ENCODE results near the gene ZSCAN23.
"Not testable (repeated sequence)": the region's sequence is repeated elsewhere in the genome, so short reads cannot be mapped to it uniquely, and the experiment has no call there.

Gene ZSCAN23

DNA sequence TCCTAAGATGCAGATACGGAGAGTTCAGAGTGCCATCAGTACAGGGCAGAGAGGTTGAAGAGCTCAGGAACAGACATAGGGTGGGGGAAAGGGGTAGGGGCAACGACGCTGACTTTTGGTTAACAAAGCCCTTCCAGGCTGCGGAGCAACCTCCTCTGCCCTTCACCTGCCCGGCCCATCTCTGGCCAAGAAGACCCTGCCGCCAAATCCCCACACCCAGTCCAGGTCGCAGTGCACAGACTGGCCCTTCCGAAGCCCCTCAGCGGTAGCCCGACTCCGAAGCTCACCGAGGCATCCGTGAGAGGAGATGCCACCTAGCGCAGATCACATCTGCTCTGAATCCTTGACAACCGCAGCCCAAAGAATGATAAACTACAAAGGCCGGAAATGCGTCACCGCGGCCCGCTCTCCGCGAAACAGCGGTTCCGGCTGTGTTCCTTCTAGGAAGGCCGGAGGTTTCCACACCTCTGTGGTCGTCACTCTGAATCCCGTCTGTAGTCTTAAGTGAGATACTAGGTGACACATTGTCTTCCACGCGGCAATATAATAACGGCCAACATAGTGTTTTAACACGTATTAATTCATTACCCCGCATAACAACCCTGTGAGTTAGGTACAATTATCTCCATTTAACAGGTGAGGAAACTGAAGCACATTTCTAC is at the start of gene ZSCAN23:
ZSCAN23 (minus strand) TSS at position 380 of the 662 bp plus-strand sequence. CDS start 7,225 bp downstream, outside the sequence.
- DNase-seq = peak; percentile 78

GRCh38 chr6:28491984-28492317 is 48.7 kb upstream of the ZSCAN23 start:
- no peak for DNase-seq

GRCh38 chr6:28490205-28490890 is 47.1 kb upstream of the ZSCAN23 start:
- no peak for DNase-seq

DNA sequence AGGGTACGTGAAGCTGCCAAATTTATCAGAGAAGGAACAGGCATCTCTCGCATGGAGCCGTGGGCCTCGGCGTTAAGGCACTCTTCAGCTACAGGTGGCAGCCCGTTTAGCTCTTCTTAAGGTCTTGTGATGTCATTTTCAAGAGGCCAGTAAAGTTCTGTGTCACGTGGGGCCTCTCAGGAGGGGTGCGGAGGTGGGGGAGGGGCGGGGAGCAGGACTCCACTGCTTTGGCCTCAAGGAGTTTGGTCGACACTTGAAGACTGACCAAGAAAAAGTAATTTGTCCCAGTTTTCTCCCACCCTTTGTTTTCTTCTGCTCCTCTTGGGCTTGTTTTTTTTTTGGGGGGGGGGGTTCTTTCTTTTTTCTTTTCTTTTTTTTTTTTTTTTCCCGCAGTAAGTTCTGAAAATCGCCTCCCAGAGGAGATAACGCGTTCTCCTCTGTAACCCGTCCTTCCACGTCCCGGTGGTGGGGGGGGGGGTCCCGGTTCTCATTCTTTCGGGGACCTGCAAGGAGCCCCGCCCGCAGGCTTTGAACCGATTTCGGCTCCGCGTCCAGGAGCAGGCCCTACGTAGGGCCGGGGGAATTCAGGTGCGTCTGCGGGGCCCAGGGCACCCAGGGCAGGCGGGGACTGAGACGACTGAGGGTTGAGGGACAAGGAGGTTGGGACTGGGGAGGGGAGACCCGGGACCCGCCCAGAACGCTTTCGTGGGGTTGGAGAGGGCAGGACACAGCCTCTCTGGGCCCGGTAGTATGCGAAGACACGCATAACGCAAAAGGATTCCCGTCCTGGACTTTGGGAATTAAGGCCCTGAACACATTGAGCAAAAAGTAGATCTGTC is 46.3 kb upstream of the ZSCAN23 start:
- no peak for DNase-seq

DNA sequence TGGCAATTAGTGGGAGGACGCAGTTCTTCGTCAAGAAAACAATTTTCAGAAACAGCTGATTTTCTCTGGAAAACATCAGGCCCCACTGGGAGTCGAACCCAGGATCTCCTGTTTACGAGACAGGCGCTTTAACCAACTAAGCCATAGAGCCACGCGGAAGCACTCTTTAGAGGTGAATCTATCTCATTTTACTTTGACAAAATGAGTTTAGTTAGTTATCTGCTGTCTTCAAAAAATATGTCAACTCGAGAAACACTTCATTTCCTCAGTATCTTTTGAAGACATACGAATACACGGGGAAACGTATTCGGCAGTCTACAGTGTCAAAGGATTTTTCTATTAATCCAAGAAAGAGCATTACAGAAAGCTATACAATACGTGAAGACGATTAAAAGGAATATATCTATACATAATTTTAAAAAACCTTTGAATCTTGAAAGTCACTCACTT is 45.6 kb upstream of the ZSCAN23 start:
- peak; percentile 7 for DNase-seq

DNA sequence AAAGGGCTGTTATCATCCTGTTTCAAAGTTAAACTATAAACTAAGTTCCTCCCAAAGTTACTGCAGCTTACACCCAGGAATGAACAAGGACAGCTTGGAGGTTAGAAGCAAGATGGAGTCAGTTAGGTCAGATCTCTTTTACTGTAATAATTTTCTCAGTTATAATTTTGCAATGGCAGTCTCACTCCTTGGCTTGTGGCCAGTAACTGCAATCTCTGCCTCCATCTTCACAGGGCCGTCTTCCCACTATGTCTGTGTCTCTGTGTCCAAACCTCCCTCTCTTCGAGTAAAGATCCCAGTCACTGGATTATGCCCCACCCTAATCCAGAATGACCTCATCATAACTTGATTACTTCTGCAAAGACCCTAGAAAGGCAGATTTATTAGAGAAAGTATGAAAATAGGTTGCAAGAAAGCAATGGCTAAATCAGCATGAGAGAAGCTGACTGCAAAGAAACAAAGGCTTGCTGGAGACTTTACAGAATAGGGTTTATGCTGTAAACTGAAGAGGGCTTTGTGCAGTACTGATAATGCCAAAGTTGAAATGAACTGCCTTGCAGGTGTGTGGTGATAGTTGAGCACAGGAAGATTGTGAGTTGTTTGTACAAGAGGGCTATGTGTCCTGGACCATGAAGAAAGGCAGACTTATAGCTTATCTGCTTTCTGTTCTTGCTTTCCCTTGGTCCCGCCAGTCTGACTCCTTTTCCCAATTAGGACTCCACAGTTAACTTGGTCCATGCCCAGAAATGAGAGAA is 43.9 kb upstream of the ZSCAN23 start:
- DNase-seq = no peak

DNA sequence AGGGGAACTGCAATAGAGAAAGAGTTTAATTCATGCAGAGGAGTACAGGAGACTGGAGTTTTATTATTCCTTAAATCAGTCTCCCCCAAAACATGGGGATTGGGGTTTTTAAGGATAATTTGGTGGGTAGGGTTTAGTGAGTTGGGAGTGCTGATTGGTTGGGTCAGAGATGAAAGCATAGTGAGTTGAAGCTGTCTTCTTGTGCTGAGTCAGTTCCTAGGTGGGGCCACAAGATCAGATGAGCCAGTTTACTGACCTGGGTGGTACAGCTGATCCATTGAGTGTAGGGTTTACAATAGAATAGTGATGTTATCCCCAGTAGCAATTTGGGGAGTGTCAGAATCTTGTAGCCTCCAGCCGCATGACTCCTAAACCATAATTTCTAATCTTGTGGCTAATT is 43.2 kb upstream of the ZSCAN23 start:
- no peak for DNase-seq

DNA sequence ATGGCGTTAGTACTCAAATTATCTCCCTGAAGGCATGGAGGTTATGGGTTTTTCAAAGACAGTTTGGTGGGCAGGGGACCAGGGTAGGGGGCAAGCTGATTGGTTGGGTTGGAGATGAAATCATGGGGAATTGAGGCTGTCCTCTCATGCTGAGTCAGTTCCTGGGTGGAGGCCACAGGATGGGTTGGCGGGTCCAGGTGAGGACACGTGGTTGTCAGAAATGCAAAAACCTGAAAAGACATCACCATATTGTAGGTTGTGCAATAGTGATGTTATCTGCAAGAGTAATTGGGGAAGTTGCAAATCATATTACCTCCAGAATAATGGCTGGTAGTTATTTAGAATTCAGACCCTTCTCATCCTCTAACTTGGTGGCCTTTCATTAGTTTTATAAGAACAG is 42.2 kb upstream of the ZSCAN23 start:
- DNase-seq = no peak

GRCh38 chr6:28480253-28480932 is 37.1 kb upstream of the ZSCAN23 start:
- DNase-seq = no peak

GRCh38 chr6:28478518-28478917 is 35.2 kb upstream of the ZSCAN23 start:
- DNase-seq = no peak

GRCh38 chr6:28474441-28475219 is 31.3 kb upstream of the ZSCAN23 start:
- no peak for DNase-seq

DNA sequence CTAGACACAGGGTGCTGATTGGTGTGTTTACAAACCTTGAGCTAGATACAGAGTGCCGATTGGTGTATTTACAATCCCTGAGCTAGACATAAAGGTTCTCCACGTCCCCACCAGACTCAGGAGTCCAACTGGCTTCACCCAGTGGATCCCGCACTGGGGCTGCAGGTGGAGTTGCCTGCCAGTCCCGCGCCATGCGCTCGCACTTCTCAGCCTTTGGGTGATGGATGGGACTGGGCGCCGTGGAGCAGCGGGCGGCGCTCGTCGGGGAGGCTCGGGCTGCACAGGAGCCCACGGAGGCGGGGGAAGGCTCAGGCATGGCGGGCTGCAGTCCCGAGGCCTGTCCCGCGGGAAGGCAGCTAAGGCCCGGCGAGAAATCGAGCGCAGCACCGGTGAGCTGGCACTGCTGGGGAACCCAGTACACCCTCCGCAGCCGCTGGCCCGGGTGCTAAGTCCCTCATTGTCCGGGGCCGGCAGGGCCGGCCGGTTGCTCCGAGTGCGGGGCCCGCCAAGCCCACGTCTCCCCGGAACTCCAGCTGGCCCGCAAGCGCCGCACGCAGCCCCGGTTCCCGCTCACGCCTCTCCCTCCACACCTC is 26.0 kb upstream of the ZSCAN23 start:
- DNase-seq = not testable (repeated sequence)

- DNase-seq = no peak
Observed at GRCh38 chr6:28468056-28468455, 24.8 kb upstream of the ZSCAN23 start.

GRCh38 chr6:28462401-28462800 is 19.1 kb upstream of the ZSCAN23 start:
- no peak for DNase-seq

DNA sequence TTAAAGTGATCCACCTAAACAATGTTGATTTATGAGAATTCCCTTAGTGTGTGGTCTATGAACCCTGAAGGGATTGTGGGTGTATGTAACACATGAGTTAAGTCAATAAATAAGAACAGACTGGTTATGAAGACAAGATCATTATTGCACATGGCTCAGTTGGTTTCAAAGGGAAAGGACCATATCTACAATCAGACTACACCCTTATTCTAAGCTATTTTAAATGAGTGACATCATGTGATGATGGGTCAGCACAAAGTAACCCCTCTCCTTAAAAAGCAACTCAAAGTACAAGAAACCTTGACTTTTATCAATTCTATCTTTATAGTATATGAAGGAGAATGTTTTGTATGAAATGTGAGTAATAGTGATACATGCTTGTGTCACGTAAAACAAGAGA is 15.3 kb upstream of the ZSCAN23 start:
- no peak for DNase-seq

GRCh38 chr6:28449056-28449455 is 5.8 kb upstream of the ZSCAN23 start:
- DNase-seq = peak; percentile 10

GRCh38 chr6:28447512-28447906 is 4.2 kb upstream of the ZSCAN23 start:
- not testable (repeated sequence) for DNase-seq

DNA sequence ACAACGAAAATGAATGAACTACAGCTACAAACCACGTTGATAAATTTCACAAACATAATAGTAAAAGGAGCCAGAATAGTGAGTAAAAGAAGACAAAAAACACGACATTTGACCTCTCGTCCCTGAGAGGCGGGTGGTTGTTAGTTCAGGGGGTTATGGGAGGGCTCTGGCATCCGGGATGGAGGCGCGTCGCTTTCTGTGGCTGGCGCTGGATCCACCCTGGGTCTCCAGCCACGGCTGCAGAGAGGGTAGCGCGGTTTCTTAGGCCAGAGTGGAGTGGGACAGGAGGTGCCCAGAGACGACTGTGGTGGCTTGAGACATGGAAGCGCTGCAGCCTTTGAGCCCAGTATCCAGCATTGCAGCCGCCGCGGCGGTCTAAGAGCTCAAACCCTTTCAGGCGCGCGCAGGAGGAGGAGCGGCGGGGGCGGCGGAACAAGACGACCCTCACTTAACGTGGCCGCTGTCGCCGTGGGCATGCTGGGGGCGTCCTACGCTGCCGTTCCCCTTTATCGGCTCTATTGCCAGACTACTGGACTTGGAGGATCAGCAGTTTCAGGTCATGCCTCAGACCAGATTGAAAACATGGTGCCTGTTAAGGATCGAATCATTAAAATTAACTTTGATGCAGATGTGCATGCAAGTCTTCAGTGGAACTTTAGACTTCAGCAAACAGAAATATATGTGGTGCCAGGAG is 3.7 kb upstream of the ZSCAN23 start:
- no peak for DNase-seq

- not testable (repeated sequence) for DNase-seq
Observed at GRCh38 chr6:28444759-28445158, 1.5 kb upstream of the ZSCAN23 start.

- no peak for DNase-seq
Observed at GRCh38 chr6:28442586-28442985, 705 bp downstream of the ZSCAN23 start.

GRCh38 chr6:28436404-28436803 is 6.9 kb downstream of the ZSCAN23 start:
- DNase-seq = no peak
